T-helper 2 cell treated with Interferon-gamma antibody and Interleukin-4, amounts not matched to agents 5 μg/mL and 100 μg/mL, for 36 hours (primary cell): ENCODE results near the gene KISS1R.

ENCODE experiments used
- DNase-seq: peaks from one replicate; pipeline ENCODE4 v3.0.0; 2021; ENCODE audit warnings: low spot score
- H3K27ac Mint-ChIP-seq: one replicate; pipeline ENCODE4 v1.8.0; 2021; ENCODE audit warnings: mild to moderate bottlenecking, mixed read lengths
- H3K27me3 Mint-ChIP-seq: one replicate; pipeline ENCODE4 v1.8.0; 2021; ENCODE audit warnings: low read depth, mixed read lengths
- H3K36me3 Mint-ChIP-seq: one replicate; pipeline ENCODE4 v1.8.0; 2021; ENCODE audit warnings: low read depth, mixed read lengths
- H3K4me1 Mint-ChIP-seq: one replicate; pipeline ENCODE4 v1.8.0; 2021; ENCODE audit warnings: low read depth, mixed read lengths
- H3K4me3 Mint-ChIP-seq: one replicate; pipeline ENCODE4 v1.8.0; 2022; ENCODE audit warnings: mild to moderate bottlenecking, moderate library complexity, mixed read lengths
- H3K9me3 Mint-ChIP-seq: one replicate; pipeline ENCODE4 v1.8.0; 2021; ENCODE audit warnings: mixed read lengths

The KISS1R gene

DNA sequence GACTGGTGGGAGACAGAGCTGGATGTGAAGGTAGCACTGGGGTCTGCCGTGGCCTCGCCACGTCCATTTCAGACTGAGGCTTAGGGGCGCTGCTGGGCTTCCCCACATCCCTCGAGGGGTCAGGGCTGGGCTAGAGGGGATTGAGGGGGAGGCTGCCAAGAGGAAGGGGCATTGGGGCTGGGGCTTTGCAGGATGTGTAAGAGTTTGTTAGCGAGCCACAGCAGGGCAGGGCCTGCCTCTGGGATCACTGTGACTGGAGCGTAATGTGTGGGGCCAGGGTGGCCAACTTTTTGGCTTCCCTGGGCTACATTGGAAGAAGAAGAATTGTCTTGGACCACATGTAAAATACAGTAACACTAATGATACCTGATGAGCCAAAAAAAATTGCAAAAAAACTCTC is 22.8 kb downstream of the KISS1R start:
- Mint-ChIP-seq H3K27ac (peak overlapping the region; percentile 51), H3K36me3 (peaks cover 25% of the 10 kb centered on the region), H3K27me3 (peaks cover 2% of the 10 kb centered on the region)

DNA sequence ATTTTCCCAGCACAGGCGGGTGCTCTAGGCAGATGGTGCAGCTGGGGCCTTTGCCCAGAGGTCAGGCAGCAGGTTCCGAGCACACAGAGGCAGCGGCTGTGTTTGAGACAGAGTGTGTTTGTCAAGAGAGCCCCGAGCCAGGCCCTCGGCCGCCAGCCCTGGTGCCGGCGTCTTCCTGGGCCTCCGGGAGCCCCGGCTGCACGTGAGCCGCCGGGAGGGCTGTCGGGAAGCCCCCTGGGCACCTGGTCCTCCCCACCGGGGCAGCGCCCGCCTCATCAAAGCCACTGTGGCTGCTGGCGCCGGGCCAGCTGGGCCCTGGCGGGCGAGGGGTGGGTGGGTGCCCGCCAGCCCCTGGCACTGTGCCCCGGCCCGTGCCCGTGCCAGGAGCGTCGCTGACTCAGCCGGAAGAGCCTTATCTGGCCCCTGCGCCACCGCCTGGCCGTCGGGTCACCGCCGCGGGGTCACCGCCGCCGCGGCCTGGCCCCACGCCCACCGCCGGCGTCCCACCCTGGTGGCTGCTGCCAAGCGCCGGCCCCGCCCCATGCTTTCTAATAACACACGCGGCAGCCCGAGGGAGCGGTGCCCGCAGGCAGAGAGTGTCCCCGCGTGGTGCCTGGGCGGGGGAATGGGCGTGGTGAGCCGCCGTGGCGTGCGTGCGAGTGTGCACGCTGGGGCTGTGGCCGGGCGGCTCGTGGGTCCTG is 23.6 kb downstream of the KISS1R start:
- Mint-ChIP-seq H3K4me3 (peak overlapping the region; percentile 73), H3K4me1 (peaks cover 18% of the 10 kb centered on the region), H3K36me3 (peaks cover 25% of the 10 kb centered on the region), H3K9me3 (no peaks in the 10 kb centered on the region), H3K27ac (no peak overlapping the region), H3K27me3 (peaks cover 2% of the 10 kb centered on the region)
- peak; percentile 25 for DNase-seq

More for the DNA sequence above, 22.8 kb downstream of the KISS1R start:
- Mint-ChIP-seq H3K4me1 (peaks cover 17% of the 10 kb centered on the region), H3K9me3 (no peaks in the 10 kb centered on the region), H3K4me3 (peak overlapping the region; percentile 65)
- DNase-seq, result no peak

DNA sequence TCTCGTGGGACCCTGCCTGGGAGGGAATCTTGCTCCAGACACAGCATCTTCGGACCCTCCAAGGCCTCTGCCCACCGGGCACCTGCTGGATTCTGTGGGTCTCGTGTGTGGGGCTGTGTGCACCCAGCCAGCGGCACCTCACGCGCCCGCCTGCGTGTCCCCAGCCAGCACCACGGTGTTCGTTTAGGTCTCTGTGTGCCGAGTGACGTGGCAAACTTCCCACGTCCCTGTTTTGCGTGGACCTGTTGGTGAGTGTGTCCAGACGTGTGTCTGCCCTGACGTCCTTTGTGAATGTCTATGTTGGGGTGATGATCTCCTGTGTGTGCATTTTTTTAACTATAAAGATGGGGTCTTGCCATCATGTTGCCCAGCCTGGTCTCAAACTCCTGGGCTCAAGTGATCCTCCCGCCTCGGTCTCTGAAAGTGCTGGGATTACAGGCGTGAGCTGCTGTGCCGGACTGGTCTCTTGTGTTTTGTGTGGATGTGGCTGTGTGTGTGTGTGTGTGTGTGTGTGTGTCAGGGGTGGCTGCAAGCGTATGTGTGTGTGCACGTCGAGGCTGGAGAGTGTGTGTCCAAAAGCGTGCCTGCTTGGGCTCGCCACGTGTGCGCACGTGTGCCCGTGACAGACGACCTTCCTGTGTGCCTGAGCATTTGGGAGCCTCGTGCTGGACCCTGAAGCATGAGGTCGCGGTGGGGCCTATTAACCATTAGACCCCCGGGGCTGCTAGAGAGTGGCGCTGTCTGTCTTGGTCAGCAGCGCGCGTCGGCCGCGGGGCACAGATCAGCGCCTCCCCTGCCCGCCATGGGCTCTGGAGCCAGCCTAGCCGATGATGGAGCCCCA is 24.4 kb downstream of the KISS1R start:
- Mint-ChIP-seq H3K4me1 (peaks cover 18% of the 10 kb centered on the region), H3K27me3 (peaks cover 2% of the 10 kb centered on the region), H3K4me3 (peak overlapping the region; percentile 73), H3K36me3 (peaks cover 25% of the 10 kb centered on the region), H3K27ac (peak overlapping the region; percentile 65), H3K9me3 (no peaks in the 10 kb centered on the region)
- no peak for DNase-seq

DNA sequence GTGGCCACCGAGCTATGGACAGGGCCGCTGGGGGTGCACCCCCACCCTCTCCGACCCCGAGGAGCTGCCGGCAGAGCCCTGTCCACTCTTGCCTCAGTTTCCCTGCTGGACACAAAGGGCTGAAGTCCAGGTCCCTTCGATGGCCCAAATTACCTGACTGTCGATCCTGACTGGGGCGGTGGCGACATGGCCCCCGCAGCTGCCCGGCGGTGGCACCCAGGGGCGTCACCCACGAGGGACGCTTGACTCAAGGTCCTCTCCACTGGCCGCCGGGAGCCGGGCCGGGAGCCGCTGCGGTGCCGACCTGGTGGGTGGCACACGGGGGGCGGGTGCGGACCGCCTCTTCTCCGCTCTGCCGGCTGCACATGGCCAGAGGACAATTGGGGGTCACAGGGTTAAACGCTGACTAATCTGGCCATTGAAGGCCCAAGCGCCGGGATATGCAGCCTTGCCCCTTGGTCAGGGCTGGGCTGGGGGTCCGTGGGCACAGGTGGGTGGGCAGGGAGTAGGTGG is 25.1 kb downstream of the KISS1R start:
- Mint-ChIP-seq H3K27me3 (peaks cover 2% of the 10 kb centered on the region), H3K36me3 (peaks cover 21% of the 10 kb centered on the region), H3K4me1 (peaks cover 18% of the 10 kb centered on the region), H3K4me3 (no peak overlapping the region), H3K27ac (no peak overlapping the region), H3K9me3 (no peaks in the 10 kb centered on the region)
- no peak for DNase-seq

DNA sequence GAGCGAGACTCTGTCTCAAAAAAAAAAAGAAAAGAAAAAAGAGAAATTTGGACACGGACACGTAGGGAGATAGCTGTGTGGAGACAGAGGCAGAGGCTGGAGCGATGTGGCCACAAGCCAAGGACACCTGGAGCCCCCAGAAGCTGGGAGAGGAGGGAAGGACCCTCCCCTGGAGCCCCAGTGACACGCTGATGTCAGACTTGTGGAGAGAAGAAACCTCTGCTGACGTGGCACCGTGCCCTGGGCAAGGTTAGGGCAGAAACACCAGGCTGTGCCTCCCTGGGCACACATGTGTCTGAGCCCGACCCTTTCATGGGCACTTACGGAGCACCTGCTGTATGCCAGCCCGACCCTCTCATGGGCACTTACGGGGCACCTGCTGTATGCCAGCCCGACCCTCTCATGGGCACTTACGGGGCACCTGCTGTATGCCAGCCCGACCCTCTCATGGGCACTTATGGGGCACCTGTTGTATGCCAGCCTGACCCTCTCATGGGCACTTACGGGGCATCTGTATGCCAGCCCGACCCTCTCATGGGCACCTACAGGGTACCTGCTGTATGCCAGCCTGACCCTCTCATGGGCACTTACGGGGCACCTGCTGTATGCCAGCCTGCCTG is 26.5 kb downstream of the KISS1R start:
- Mint-ChIP-seq H3K36me3 (peaks cover 14% of the 10 kb centered on the region), H3K27ac (no peak overlapping the region), H3K27me3 (peaks cover 2% of the 10 kb centered on the region), H3K4me3 (no peak overlapping the region), H3K9me3 (no peaks in the 10 kb centered on the region), H3K4me1 (peaks cover 13% of the 10 kb centered on the region)
- DNase-seq, result no peak

DNA sequence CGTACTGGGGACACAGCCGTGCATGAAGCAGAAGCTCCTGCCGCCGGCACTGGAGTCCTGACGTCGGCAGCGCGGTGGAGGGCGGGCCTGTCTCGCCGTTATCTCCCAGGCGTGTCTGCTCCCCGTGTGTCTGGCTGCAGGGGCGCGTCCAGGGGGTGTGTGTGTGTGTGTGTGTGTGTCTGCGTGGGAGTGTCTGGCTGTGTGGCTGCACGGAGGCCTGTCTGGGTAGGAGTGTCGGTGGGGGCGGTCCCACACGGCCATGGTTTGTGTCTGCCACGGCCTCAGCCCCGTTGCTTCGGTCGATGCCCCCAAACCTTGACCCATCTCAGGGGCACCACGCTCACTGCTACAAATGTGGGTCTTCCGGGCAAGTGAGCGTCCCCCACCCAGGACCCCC is 27.0 kb downstream of the KISS1R start:
- no peak overlapping the region for H3K4me3 Mint-ChIP-seq
- H3K36me3 Mint-ChIP-seq, result peaks cover 14% of the 10 kb centered on the region
- peaks cover 2% of the 10 kb centered on the region for H3K27me3 Mint-ChIP-seq
- DNase-seq, result no peak
- H3K4me1 Mint-ChIP-seq, result peaks cover 13% of the 10 kb centered on the region
- H3K9me3 Mint-ChIP-seq, result no peaks in the 10 kb centered on the region
- H3K27ac Mint-ChIP-seq, result no peak overlapping the region

DNA sequence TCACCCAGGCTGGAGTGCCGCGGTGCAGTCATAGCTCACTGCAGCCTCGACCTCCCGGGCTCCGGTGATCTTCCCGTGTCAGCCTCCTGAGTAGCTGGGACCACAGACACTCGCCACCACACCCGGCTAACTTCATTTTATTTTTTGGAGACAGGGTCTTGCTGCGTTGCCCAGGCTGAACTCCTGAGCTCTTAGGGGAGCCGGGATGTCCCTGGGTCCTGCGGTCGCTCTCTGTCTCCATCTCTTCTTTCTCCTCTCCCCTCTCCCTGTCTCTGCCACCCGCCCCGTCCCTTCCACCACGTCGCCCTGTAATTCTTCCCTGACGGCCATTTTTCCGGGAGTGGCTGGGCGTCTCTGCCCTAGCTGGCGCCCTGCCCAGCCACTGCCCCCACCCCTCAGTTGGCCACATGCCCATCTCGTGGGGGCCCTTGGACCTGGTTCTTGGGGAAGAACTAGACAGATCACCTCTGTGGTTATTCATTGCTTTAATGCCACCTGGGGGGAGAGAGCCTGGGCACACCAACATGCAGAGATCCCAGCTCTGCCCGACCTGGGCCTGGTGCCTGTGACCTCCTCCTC is 27.6 kb downstream of the KISS1R start:
- Mint-ChIP-seq H3K4me3 (no peak overlapping the region), H3K36me3 (peaks cover 14% of the 10 kb centered on the region), H3K27me3 (peaks cover 2% of the 10 kb centered on the region), H3K27ac (no peak overlapping the region), H3K4me1 (peaks cover 13% of the 10 kb centered on the region), H3K9me3 (no peaks in the 10 kb centered on the region)
- no peak for DNase-seq

DNA sequence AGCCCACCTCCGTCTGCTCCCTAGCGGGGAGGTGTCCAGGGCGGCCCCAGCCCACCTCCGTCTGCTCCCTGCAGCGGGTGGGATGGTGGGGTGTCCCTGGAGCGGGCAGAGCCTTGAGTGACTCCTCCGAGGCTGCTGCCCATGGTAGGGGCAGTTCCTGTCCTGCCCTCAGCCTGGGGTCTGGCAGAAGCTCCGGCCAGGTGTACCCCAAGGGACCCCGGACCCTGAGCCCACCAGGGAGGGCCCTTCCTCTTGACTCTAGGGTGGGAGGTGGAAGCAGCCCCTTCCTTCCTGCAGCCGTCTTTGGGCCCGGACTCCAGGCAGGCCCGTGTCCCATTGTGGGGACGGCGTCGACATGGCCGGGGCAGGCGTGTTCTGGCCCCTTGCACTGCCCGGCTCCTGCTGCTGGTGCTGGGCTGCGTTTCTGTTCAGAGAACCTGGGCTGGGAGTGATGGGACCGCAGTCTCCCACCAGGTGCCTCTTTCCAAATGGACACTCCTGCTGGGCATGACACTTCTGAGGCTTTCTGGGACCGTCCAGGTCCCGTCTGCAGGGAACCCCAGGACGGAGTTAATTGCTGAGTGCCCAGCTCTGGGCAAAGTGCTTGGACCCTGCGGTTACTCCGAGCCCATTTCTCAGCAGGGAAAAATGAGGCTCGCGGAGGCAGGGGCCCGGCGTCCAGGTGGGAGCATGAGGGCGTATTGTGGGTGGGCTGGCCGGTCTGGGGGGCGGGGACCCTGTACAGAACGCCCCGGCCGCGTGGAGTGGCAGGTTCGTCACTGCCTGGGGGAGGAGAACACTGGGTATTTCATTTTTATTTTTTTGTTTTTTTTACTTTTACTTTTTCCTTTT is 28.5 kb downstream of the KISS1R start:
- peaks cover 8% of the 10 kb centered on the region for H3K36me3 Mint-ChIP-seq
- H3K27me3 Mint-ChIP-seq, result no peaks in the 10 kb centered on the region
- H3K9me3 Mint-ChIP-seq, result no peaks in the 10 kb centered on the region
- DNase-seq, result no peak
- peaks cover 7% of the 10 kb centered on the region for H3K4me1 Mint-ChIP-seq
- no peak overlapping the region for H3K27ac Mint-ChIP-seq
- no peak overlapping the region for H3K4me3 Mint-ChIP-seq

DNA sequence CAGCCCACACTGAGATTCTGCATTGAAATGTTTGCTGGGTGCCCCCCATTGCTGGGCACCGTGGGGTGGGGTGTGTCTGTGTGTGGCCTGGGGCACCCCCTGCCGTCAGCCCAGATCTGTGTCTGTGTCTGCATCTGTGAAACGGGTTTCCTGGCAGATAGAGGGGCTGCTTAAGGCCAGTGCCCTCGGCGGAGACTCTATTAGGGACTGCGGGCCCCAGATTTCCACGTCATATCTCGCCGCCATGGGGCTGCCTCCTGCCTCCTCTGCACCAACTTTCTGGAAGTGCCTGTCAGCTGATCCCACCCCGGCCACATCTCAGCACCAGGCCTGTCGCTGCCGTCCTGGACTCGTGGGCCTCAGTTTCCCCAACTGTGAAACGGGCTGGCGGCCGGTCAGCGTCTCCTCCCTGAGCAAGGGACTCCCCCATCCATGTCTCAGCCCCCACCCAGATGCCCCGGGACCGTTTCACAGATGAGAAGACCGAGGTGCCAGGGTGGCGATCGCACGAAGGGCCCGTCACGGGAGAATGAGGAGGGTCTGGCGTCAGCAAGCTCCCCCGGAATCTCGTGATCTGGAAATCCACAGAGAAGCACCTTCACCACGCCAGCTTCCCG is 30.1 kb downstream of the KISS1R start:
- Mint-ChIP-seq H3K36me3 (peaks cover 3% of the 10 kb centered on the region), H3K4me3 (no peak overlapping the region), H3K9me3 (no peaks in the 10 kb centered on the region), H3K27me3 (no peaks in the 10 kb centered on the region), H3K27ac (no peak overlapping the region), H3K4me1 (peaks cover 3% of the 10 kb centered on the region)
- DNase-seq, result no peak

DNA sequence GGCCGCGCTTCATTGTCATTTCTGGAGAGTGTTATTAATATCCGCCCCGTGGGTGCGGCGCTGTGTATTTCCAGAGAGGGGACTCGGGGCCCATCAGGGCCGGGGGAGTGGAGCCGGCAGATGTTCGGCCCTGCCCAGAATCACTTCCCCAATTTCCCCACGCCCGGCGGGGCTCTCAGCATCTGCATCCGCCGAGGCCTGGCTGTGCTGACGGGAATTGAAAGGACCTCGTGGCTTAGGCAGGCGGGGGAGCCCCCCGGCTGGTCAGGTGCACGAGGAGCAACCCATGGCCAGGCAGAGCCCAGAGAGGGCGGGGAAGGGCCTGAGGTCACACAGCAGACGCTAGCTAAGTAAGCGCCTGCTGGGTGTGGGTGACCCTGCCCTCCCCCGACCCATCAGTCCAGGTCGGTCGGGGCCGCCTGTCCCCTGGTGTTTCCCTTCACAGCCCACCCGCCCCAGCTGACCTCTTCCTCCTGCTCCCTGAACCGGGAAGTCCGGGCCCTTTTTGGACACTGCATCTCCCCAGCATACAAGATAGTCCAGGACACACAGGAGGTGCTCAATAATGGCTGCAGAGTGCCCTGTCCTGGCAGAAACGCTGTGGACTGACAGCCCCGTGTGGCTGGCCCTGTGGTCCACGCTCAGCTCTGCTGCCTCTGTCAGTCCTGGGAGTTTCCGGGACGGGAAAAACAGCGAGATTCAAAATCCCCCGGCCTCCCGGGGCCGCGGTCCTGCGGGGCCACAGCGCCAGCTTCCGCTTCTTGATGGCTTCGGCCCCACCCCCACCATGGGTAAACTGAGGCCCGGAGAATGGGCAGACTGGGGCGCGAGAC is 30.8 kb downstream of the KISS1R start:
- peaks cover 3% of the 10 kb centered on the region for H3K36me3 Mint-ChIP-seq
- H3K27ac Mint-ChIP-seq, result no peak overlapping the region
- DNase-seq, result no peak
- peaks cover 3% of the 10 kb centered on the region for H3K4me1 Mint-ChIP-seq
- H3K9me3 Mint-ChIP-seq, result no peaks in the 10 kb centered on the region
- H3K4me3 Mint-ChIP-seq, result no peak overlapping the region
- no peaks in the 10 kb centered on the region for H3K27me3 Mint-ChIP-seq

DNA sequence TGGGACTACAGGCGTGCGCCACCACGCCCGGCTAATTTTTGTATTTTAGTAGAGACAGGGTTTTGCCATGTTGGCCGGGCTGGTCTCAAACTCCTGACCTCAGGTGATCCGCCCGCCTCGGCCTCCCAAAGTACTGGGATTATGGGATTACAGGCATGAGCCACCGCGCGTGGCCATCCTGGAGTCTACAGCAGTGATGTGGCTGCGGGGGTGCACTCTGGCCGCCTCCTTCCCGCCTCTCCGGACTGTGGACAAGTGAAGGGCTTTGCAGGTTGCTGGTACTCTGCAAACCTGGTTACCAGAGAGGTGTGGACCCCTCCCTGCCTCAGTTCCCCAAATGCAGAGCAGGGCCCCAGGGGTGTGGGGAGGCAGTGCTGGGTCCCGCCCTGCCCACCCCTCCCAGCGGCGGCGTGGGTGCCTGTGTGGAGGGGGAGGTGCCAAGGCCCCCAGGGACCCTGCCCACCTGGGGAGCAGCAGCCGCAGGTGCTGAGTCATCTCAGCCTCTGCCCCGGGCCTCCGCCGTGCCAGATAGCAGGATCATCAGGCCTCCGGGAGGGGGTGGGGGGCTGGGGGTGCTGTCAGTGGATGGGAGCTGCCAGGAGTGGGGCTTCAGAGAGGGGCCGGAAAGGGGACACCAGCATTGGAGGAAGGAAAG is 31.8 kb downstream of the KISS1R start:
- Mint-ChIP-seq H3K4me3 (no peak overlapping the region), H3K36me3 (no peaks in the 10 kb centered on the region), H3K27ac (no peak overlapping the region)

More for the DNA sequence above, 31.8 kb downstream of the KISS1R start:
- DNase-seq, result no peak
- Mint-ChIP-seq H3K4me1 (peaks cover 3% of the 10 kb centered on the region), H3K9me3 (no peaks in the 10 kb centered on the region), H3K27me3 (no peaks in the 10 kb centered on the region)
